NCI-H1930 (cell line): ENCODE data around the gene PIGL.
"Not testable (repeated sequence)": the region's sequence is repeated elsewhere in the genome, so short reads cannot be mapped to it uniquely, and the experiment has no call there.

Source experiments
- DNase-seq, 2 experiments: peaks; one replicate each; lab custom pipeline; 2025; lab: John Stamatoyannopoulos, UW

PIGL gene

GRCh38 chr17:16216341-16217001 lies 539 bp upstream of the PIGL start:
- DNase-seq: not testable (repeated sequence)

- no peak for DNase-seq
Observed at GRCh38 chr17:16222406-16222805, 5.4 kb downstream of the PIGL start.

GRCh38 chr17:16229912-16230561 lies 13.0 kb downstream of the PIGL start:
- not testable (repeated sequence) for DNase-seq

DNA sequence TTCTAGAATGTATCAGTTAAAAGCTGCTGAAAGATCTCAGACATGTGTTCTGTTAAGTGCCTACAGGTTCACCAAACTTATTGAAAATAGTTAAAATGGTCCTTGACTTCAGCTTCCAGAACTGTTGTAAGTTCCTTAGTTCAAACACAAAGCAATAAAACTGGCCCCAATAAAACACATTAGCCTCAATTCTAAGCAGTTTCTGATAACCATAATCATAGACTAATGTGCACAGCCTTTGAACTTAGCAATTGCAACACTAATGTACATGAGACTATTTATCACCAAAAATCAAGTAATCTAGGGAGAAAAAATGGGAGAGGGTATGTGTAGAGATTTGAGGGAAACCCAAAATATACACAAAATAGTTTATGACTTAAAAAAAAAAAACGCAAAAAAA lies 15.4 kb downstream of the PIGL start:
- DNase-seq: no peak

DNA sequence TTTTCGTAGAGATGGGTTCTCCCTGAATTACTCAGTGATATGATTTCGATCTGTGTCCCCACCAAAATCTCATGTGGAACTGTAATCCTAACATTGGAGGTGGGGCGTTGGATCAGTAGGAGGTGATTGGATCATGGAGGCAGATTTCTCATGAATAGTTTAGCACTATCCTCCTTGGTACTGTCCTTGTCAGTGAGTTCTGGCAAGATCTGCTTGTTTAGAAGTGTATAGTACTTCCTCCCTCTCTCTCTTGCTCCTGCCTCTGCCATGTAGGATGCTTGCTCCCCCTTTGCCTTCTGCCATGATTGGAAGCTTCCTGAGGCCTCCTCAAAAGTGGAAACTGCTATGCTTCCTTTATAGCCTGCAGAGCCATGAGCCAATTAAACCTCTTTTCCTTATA lies 22.9 kb downstream of the PIGL start:
- no peak for DNase-seq

- DNase-seq: no peak
Observed at GRCh38 chr17:16241906-16242399, 24.9 kb downstream of the PIGL start.

- DNase-seq: no peak
Observed at GRCh38 chr17:16243385-16243784, 26.4 kb downstream of the PIGL start.

DNA sequence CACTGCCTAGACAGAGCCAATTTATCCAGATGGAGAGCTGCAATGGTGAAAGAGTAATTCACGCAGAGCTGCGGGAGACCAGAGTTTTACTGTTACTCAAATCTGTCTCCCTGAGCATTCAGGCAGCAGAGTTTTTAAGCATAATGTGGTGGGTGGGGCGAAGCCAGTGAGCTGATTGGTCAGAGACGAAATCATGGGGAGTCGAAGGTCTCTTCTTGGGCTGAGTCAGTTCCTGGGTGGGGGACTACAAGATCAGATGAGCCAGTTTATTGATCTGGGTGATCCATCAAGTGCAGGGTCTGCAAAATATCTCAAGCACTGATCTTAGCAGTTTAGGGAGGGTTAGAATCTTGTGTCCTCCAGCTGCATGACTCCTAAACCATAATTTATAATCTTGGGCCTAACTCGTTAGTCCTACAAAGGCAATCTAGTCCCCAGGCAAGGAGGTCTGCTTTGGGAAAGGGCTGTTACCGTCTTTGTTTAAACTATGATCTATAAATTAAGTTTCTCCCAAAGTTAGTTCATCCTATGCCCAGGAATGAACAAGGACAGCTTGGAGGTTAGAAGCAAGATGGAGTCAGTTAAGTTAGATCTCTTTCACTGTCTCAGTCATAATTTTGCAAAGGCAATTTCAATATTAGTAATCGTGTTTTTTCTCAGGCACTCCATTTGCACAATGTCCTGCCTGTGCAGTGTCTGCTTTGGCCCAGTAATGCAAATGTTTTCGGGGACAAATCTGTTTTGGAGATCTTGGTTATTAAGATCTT lies 27.0 kb downstream of the PIGL start:
- no peak for DNase-seq

DNA sequence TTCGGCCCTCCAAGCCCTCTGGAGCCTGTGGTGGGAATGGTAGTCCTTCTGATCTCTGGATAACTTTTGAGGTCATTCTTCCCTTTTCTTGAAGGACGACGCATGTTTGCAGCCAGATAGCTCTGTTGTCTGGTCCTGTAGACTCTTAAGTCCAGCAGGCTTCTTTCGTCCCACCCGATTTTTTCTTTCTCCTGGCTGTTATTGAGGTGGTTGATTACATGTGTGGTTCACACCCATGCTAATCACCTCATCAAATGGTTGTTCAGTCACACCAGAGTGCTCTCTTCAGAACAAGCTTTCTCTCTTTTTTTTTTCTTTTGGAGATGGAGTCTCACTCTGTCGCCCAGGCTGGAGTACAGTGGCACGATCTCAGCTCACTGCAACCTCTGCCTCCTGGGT lies 30.6 kb downstream of the PIGL start:
- no peak for DNase-seq

DNA sequence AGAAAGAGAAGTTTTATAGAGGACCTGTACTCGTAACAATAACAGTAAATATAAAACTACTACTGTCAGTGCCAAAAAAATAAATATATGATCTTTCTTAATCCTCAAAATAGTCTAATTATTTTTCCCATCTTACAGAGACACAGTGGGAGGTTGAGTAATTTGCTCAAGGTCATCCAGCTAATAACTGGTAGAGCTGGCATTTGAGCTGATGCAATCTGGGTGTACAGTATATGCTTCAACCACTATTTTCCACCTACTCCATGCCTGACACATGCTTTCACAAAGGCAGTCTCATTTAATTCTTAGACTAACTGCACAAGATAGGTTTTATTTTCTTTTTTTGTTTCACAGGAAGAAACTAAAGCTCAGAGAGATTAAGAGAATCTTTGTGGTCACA lies 33.6 kb downstream of the PIGL start:
- DNase-seq: no peak

DNA sequence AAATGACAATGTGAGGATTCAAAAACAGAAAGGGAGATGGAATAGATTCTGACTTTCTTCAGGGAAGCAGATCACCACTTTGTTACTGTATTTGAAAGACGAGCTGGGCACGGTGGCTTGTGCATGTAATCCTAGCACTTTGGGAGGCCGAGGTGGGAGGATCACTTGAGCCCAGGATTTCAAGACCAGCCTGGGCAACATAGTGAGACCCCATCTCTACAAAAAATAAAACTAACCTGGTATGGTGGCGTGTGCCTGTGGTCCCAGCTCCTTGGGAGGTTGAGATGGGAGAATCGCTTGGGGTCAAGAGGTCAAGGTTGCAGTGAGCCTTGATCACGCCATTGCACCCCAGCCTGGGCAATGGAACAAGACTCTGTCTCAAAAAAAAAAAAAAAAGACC lies 34.0 kb downstream of the PIGL start:
- no peak for DNase-seq

DNA sequence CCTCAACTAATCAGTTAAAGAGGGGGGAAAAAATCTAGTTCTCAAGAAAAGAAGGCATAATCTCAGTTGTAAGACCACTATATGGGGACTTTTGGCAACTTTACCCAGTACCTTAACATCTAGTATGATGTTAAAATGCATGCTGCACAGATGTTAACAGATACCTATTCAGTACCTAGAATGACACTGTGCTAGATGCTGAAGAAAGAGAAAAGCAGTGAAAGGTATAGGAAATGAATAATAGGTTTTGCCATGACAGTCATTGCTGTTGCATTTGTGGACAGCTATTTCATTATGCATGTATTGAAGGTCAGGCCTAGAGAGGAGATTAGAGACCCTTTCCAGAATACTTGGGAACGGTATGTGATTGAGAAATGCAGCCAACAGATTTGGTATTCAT lies 34.5 kb downstream of the PIGL start:
- no peak for DNase-seq

DNA sequence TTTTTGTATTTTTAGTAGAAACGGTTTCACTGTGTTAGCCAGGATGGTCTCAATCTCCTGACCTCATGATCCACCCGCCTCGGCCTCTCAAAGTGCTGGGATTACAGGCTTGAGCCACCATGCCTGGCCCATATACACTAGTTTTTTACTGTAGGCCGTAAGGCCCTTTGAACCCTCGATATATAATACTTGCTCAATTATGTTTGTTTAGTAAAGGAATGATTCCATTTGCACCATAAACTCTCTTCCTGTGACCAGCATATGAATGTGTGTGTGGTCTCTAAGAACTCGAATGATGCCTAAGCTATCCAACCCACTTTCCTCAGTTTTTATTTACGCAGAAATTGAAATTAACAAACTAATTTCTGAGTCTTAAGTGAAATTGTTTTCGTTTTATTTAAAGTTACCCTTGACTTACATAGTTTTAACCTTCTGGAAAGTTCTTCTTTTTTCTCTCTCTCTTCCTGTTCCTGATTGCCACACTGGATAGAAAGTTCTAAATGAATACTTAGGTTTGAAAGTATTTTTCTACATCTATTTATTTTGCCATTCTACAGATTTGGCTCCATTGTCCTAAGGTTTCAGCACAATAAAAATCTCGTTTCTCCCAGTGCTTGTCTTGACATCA lies 37.9 kb downstream of the PIGL start:
- no peak for DNase-seq

DNA sequence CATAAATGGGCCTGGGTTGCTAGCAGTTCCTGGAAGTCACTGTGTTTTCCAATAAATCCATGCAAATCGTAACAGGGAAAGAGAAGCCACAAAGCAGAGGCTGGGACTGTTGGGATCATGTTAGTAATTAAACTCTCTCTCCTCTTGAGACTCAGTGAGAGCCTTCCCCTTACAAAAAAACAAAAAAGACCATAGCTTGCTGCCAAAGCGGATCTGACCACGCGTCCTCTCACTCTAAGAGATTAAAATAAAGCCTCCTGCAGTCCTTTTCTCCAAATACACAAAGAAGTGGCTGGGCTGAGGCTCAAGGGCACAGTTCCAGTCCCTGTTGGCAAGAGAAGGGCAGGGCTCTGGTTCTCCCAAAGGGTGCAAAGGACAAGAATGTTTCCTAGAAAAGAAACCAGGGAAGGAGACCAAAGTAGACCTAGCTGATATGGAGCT lies 38.5 kb downstream of the PIGL start:
- no peak for DNase-seq

DNA sequence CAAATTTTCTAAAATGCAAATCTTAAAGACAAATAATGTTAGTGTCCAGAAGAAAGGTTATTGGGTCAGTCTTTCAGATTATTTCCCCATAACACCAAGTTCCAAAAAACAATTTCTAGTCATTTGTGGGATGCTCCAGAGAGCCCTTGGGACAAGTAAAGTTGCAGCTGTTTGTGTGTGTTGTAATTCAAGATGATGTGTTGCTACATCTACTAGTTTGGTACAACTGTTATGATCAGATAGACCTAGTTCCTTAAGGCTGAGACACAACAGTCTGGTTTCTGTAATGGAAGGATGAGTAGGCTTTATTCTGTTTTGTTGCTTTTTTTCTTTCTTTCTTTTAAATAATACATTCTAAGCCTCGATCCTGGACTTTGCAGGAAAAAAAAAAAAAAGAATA lies 41.9 kb downstream of the PIGL start:
- no peak for DNase-seq

DNA sequence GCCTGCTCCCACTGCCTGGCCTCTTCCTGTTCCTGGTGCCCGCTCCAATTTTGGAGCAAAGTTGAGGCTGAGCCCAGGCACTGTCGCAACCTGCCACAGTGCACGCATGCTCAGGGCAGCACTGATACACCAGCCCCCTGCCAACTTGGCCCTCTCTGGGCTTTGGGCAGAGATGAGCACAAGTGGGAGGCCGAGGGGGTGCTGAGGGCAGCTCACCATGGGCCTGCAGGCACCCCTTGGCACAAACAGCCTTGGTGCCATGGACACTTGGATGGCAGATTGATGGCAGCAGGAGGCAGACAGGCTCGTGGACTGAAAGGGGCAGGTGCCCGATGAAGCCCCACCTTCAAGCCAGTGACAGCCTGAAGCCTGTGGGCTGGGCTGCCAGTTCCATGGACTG lies 42.9 kb downstream of the PIGL start:
- DNase-seq: no peak

- DNase-seq: no peak
Observed at GRCh38 chr17:16261049-16261448, 44.0 kb downstream of the PIGL start.

DNA sequence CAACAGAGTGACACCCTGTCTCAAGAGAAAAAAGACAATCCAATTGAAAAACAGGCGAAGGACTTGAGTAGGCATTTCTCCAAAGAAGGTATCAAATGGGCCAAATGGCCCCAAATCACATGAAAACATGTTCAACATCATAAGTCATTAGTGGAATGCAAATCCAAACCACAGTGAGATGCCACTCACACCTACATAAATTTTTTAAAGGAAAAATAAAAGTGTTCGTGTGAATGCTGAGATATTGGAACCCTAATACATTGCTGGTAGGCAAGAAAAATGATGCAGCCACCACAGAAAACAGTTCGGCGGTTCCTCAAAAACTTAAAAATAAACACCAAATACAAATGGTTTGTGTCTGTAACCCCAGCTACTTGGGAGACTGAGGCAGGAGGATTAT lies 45.2 kb downstream of the PIGL start:
- no peak for DNase-seq

- no peak for DNase-seq
Observed at GRCh38 chr17:16267174-16267573, 50.2 kb downstream of the PIGL start.

- DNase-seq: no peak
Observed at GRCh38 chr17:16269658-16270057, 52.6 kb downstream of the PIGL start.

DNA sequence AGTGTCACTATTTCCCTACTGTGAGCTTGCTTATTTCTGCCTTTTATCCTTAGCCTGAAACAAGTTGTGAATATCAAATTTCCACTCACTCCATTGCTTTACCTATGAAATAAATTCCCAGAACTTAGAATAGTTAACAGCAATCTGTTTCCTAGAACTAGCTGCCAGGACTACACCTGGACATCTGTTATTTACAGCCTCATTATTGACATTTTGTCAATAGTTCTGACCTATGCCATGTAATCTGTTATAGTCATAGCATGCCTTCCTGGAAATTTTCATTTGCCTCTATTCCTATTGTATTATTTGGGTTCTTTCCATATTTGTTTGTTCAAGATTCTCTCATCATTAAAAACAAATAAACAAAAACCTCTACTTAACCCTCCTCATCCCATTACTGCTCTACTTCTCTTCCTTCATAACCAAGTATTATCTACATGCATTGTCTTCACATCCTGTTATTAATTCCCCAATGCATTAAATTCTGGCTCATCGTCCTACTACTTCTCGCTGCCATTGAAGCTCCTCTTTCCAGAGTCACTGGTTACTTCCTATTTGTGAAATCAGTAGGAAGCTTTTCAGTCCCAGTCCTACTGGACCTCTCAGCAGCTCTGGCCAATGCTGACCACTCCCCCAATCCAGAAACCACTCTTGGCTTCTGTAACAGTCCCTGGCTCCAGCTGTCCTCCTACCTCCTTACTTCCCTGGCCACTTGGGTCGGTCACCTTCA lies 55.3 kb downstream of the PIGL start:
- no peak for DNase-seq

- DNase-seq: no peak
Observed at GRCh38 chr17:16273499-16273898, 56.5 kb downstream of the PIGL start.
